ENCODE data around the gene ALPK3. TPM values are rescaled to one million over a fixed set of nuclear protein-coding genes. Genes with fewer than 3 reads are reported as not detected.

The ALPK3 gene
- total RNA-seq, 1 experiment from 2014 or later = 17.7 TPM

- H3K4ac ChIP-seq (ENCODE audit: low read depth, low read length) = no peak overlapping the region
- H3K18ac ChIP-seq (ENCODE audit: insufficient read length, low read depth, low read length) = no peak overlapping the region
- H3K27me3 ChIP-seq (ENCODE audit: insufficient read depth, low read length) = no peaks in the 10 kb centered on the region
- no peaks in the 10 kb centered on the region for H3K36me3 Mint-ChIP-seq (ENCODE audit: insufficient read depth in 1 of 3, low read depth in 3 of 3)
- H4K5ac ChIP-seq (ENCODE audit: insufficient read length, low read depth, low read length) = no peak overlapping the region
- no peaks in the 10 kb centered on the region for H3K4me1 ChIP-seq (ENCODE audit: insufficient read depth, low read length)
- H2BK120ac ChIP-seq (ENCODE audit: low read depth, low read length, poor library complexity, severe bottlenecking) = no peak overlapping the region
- H3K4me3 Mint-ChIP-seq = no peak overlapping the region
- H3K23ac ChIP-seq (ENCODE audit: insufficient read length, low read depth, low read length) = no peak overlapping the region
- H3K9me3 Mint-ChIP-seq = no peaks in the 10 kb centered on the region
- no peak overlapping the region for H3K27ac ChIP-seq (ENCODE audit: insufficient read length, low read depth, low read length)
- no peak overlapping the region for H3T11ph ChIP-seq (ENCODE audit: low read length)
- H2BK12ac ChIP-seq (ENCODE audit: insufficient read length, low read depth, low read length) = no peak overlapping the region
- WGBS (ENCODE audit: extremely low coverage, insufficient read length, low lambda C conversion rate) = no CpG with 5 or more reads among the region's 8 CpGs
- H3K27ac Mint-ChIP-seq = no peak overlapping the region
- no peak for DNase-seq
- H3K27me3 Mint-ChIP-seq (ENCODE audit: low read depth) = peaks cover 9% of the 10 kb centered on the region
- H2BK20ac ChIP-seq (ENCODE audit: low read depth, low read length, poor library complexity, severe bottlenecking) = no peak overlapping the region
- no peaks in the 10 kb centered on the region for H3K23me2 ChIP-seq (ENCODE audit: insufficient read length, low read depth, low read length, poor library complexity, severe bottlenecking)
- H3K79me1 ChIP-seq (ENCODE audit: insufficient read depth, low read depth, low read length, poor library complexity, severe bottlenecking) = no peaks in the 10 kb centered on the region
- no peak overlapping the region for H2AFZ ChIP-seq (ENCODE audit: low read length)
- TF ChIP-seq CTCF (conservative IDR thresholded peaks at IDR 0.05) = no peak
- no peaks in the 10 kb centered on the region for H4K20me1 ChIP-seq (ENCODE audit: control insufficient read depth, insufficient read depth, insufficient read length)
- no peak overlapping the region for H2BK5ac ChIP-seq (ENCODE audit: insufficient read length, low read length)
- no peaks in the 10 kb centered on the region for H3K79me2 ChIP-seq (ENCODE audit: insufficient read depth, low read length)
- H3K14ac ChIP-seq (ENCODE audit: insufficient read depth, low read length) = no peak overlapping the region
- no peaks in the 10 kb centered on the region for H3K9me3 ChIP-seq (ENCODE audit: control insufficient read depth, low read depth, low read length)
- H4K8ac ChIP-seq (replicated peaks; ENCODE audit: insufficient read length, low read depth, low read length) = no peak overlapping the region
- H4K91ac ChIP-seq (ENCODE audit: insufficient read length, low read depth, low read length) = no peak overlapping the region
- H3K56ac ChIP-seq (ENCODE audit: insufficient read length, low read depth, low read length) = no peak overlapping the region
- H2AK5ac ChIP-seq (ENCODE audit: insufficient read length, low read length) = no peak overlapping the region
- H3K4me2 ChIP-seq (ENCODE audit: insufficient read depth, insufficient read length, low read length) = no peak overlapping the region
- H2BK15ac ChIP-seq (ENCODE audit: low read depth, low read length) = no peak overlapping the region
- no peak overlapping the region for H3K9ac ChIP-seq (ENCODE audit: extremely low read depth, insufficient read length, low read length)
- peaks cover 9 to 12% of the 10 kb centered on the region in 2 experiments for H3K4me1 Mint-ChIP-seq
These were observed 63.8 kb downstream of the ALPK3 start for GRCh38 chr15:84880822-84881519.

Measured in H9 (cell line).